ENCODE results near the gene LEO1.
"Not testable (repeated sequence)": the region's sequence is repeated elsewhere in the genome, so short reads cannot be mapped to it uniquely, and the experiment has no call there.

The LEO1 gene

GRCh38 chr15:52003710-52004109, 32.1 kb upstream of the LEO1 start:
- no peak for DNase-seq (ENCODE audit: low read depth in 3 of 3)

DNA sequence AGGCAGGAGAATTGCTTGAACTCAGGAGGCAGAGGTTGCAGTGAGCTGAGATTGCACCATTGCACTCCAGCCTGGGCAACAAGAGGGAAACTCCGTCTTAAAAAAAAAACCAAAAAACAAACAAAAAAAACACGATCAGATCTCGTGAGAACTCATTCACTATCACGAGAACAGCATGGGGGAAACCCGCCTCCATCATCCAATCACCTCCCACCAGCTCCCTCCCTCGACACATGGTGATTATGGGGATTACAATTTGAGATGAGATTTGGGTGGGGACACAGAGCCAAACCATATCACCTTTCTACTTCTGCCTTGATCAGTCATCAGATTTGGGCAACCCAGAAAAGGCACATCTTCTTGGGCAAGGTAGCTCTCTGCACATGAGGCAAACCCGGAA, 31.5 kb upstream of the LEO1 start:
- DNase-seq (ENCODE audit: low read depth in 3 of 3) = not testable (repeated sequence)

DNA sequence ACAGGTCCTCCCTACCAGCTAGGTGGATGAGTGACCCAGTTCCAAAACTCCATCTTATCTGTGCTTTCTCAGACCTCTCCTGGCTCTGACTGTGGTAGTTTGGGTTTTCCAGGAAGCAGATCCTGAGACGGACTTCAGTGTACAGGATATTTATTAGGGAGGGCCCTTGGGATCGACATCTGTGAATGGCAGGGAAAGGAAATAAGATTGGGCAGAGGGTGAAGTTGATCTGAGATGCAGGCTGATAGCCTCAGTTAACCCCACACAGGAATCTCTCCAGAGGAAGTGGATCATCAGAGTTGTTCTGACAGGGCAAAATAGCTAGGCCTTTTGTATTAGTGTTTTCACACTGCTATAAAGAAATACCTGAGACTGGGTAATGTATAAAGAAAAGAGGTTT, 30.8 kb upstream of the LEO1 start:
- no peak for DNase-seq (ENCODE audit: low read depth in 3 of 3)

GRCh38 chr15:51992953-51993352, 21.4 kb upstream of the LEO1 start:
- no peak for DNase-seq (ENCODE audit: low read depth in 3 of 3)

DNA sequence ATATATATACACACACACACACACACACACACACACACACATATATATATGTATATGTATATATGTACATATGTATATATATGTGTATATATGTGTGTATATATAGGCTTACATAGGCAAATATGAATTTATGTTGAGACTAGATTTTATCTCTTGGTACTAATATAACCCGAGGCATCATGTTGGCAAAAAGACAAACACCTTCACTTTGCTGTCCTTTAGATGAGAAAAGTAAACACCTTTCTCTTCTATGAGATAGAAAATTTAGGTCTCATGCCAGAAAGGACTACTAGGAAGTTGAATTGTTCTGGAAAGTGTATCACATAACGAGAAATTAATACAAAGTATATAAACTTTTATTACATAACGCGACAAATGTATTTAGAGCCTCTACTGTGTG, 19.6 kb upstream of the LEO1 start:
- DNase-seq (ENCODE audit: low read depth in 3 of 3) = no peak

DNA sequence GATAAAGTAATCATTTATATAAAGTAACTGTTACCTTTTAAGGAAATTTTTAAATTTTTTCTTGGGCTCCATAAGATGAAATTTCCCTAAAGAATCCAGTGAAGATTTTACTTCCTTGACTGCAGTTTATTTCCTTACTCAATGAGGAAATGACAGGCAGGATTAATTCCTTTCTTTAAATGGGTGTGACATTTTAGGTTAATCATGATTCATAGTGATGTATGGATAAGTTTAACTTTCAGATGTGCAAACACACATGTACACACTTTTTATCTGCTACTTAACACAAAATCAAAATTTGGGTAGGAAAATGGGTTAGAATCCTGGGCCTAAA, 11.2 kb upstream of the LEO1 start:
- DNase-seq (ENCODE audit: low read depth in 3 of 3) = no peak

DNA sequence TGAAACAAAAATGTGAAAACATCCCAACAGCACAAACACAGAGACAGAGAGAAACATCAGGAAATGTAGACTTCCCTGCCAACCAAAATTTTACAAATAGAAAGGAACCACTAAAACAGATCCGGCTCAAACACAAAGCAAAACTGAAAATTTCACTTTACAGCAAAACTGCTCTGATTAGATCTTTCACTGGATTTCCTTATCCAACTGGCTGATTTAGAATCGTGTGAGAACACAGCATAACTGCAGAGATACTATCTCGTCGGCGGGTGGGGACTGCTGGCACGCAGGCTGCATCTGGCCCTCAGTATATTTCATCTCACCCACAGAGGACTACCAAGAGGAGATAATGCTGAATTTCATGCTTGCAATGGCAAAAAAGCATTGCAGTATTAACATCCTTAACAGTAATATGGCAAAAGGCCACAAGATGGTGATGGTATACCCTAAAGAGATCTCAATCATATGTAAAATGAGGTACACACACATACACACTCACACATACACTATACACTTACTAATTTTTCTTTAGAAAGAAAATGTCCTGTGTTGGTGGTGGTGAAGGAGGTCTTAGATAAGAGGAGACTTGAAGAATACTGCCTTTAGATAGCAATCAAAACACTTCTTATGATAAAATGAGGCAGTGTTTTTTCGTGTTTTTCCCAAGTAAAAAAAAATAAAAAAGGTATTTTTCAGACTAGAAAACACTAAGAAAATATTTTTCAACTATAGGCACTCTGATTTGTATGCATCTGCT, 10.6 kb upstream of the LEO1 start:
- DNase-seq (ENCODE audit: low read depth in 3 of 3) = peak in 1 of 3 experiments; percentile 2

GRCh38 chr15:51973775-51974174, 2.2 kb upstream of the LEO1 start:
- no peak for DNase-seq (ENCODE audit: low read depth in 3 of 3)

GRCh38 chr15:51973220-51973619, 1.6 kb upstream of the LEO1 start:
- DNase-seq (ENCODE audit: low read depth in 3 of 3) = no peak

DNA sequence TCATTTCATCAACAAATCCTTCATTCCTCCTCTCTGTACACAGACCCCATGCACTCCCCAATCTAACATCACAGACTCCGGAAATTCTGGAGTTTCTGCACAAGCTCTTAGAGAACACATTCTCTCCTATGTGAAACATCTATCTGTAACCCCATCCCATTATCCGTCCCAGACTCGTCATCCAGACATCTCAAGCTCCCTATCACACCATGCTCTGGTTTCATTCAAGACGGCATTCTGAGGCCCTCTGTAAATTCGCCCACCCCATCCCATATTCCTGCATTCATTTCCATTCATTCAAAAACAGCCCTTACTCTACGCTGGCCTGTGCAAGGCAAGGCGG, 575 bp downstream of the LEO1 start:
- DNase-seq (ENCODE audit: low read depth in 3 of 3) = no peak

GRCh38 chr15:51970132-51970817, 1.3 kb downstream of the LEO1 start:
- no peak for DNase-seq (ENCODE audit: low read depth in 3 of 3)

DNA sequence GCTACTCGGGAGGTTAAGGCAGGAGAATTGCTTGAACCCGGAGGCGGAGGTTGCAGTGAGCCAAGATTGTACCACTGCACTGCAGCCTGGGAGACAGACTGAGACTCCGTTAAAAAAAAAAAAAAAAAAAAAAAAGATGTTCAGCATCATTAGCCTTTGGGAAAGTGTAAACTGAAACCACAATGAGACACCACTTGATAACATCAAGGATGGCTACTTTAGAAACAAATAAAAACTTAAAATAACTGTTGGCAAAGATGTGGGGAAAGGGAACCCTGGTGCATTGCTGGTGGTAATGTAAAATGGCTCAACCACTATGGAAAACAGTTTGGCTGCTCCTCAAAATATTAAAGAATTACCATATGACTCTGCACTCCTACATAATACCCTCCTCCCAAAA, 1.9 kb downstream of the LEO1 start:
- DNase-seq (ENCODE audit: low read depth in 3 of 3) = no peak

GRCh38 chr15:51967583-51967982, 4.0 kb downstream of the LEO1 start:
- no peak for DNase-seq (ENCODE audit: low read depth in 3 of 3)

DNA sequence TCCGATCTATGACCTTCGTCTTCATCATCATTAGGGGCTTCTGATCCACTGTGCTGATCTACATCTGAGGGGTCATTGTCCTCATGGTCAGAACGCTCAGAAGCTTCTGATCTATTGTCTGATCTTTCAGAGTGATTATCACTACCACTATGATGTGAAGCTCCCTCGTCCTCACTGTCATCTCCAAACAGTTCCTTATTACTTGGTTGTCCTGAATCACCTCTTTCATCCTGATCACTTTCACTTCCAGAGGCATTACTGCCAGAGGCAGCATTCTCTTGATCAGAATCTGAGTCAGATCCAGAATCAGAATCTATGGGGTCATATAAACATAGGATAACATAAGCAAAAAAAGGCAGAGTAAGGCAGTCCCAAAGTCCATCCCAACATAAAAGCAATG, 5.4 kb downstream of the LEO1 start:
- DNase-seq (ENCODE audit: low read depth in 3 of 3) = no peak

- no peak for DNase-seq (ENCODE audit: low read depth in 3 of 3)
Observed at GRCh38 chr15:51965691-51966090, 5.9 kb downstream of the LEO1 start.

GRCh38 chr15:51955504-51955903, 16.1 kb downstream of the LEO1 start:
- no peak for DNase-seq (ENCODE audit: low read depth in 3 of 3)

- no peak for DNase-seq (ENCODE audit: low read depth in 3 of 3)
Observed at GRCh38 chr15:51952805-51953204, 18.8 kb downstream of the LEO1 start.

- no peak for DNase-seq (ENCODE audit: low read depth in 3 of 3)
Observed at GRCh38 chr15:51947124-51947523, 24.5 kb downstream of the LEO1 start.

DNA sequence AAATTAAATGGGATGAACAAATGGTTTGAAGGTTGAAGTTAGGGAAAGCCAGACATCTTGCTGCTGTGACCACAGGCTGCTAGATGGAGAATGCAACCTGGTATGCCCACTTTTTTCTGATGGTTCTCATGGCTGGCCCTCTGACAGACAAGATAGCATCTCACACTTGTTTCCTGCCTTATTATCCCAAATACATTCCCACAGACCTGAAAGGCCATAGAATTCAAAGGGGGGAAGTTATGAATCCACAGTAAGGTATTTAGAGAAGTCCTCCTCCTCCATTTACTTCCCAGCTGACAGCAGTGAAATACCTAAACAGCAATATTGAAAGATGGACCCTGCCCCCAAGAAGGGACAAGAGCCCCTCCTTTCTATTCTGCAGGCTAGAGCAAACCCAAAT, 32.4 kb downstream of the LEO1 start:
- no peak for DNase-seq (ENCODE audit: low read depth in 3 of 3)

DNA sequence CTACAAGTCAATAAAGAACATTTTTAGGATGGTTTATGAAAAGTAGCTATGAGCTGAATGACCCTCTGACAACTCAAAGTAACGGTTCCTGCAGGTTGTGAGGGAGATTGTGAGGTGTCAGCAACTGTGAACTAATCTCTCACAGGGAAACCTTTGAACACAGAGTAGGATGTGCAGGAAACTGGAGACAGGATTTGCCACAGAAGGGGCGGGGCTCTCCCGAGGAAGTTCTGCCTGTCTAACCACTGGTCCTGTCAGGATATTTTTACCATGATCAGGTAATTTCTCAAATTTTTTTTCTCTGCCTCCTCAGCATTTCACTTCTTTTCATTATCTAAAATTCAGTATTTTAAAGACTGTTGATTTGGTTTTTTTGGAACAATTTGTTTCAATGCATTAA, 33.3 kb downstream of the LEO1 start:
- DNase-seq (ENCODE audit: low read depth in 3 of 3) = no peak

- DNase-seq (ENCODE audit: low read depth in 3 of 3) = no peak
Observed at GRCh38 chr15:51936105-51936478, 35.5 kb downstream of the LEO1 start.

- DNase-seq (ENCODE audit: low read depth in 3 of 3) = no peak
Observed at GRCh38 chr15:51935466-51936104, 36.0 kb downstream of the LEO1 start.

- DNase-seq (ENCODE audit: low read depth in 3 of 3) = no peak
Observed at GRCh38 chr15:51932161-51932560, 39.4 kb downstream of the LEO1 start.

Measured in stimulated activated CD4-positive, alpha-beta T cell treated with anti-CD3 and anti-CD28 coated beads, TNF-alpha, amount 100 ng/mL, for 4 hours (primary cell).